IMR-90 (cell line): ENCODE data around the gene IQSEC1. TPM values are rescaled to one million over a fixed set of nuclear protein-coding genes. Genes with fewer than 3 reads are reported as not detected.

ENCODE experiments used
- ATAC-seq: fragments of 200-7000 bp; cut with Tn5 transposase; 2 replicates; pipeline ENCODE4 v1.9.1; 2020; ENCODE audit warnings: low read depth, mild to moderate bottlenecking, moderate library complexity
- BruUV-seq: library from RNA; stranded (reverse); fragments of 400-500 nt; replicated peaks from 2 replicates; lab custom pipeline; 2021; lab: Mats Ljungman, UMichigan
- CTCF ChIA-PET: fragments of 300-600 bp; formaldehyde crosslinking; extraction: SDS; loops from one replicate; lab custom pipeline; 2021; ENCODE audit warnings: antibody characterized with exemption; lab: Yijun Ruan, JAX
- POLR2A ChIA-PET: fragments of 300-600 bp; sonication (Branson Sonifier 250); formaldehyde crosslinking; loops from one replicate; lab custom pipeline; 2022; ENCODE audit warnings: antibody characterized with exemption; ENCODE audit not compliant: unreplicated experiment; lab: Charles Lee
- DNase-seq: peaks from one replicate; pipeline ENCODE4 v3.0.0; 2013
- H2AFZ ChIP-seq: replicated peaks from 2 replicates; pipeline ENCODE3; 2013; ENCODE audit warnings: low read length, mild to moderate bottlenecking; ENCODE audit not compliant: poor library complexity
- H2AK5ac ChIP-seq: 2 replicates; pipeline ENCODE4 v1.6.1; 2013; ENCODE audit warnings: low read depth, low read length, inconsistent platforms
- H2AK9ac ChIP-seq: replicated peaks from 2 replicates; pipeline ENCODE3; 2013; ENCODE audit warnings: mild to moderate bottlenecking, low read depth, low read length, moderate library complexity; ENCODE audit not compliant: poor library complexity
- H2BK120ac ChIP-seq: 2 replicates; pipeline ENCODE4 v1.6.1; 2013; ENCODE audit warnings: low read depth, low read length, inconsistent platforms
- H2BK15ac ChIP-seq: 3 replicates; pipeline ENCODE4 v1.6.1; 2013; ENCODE audit warnings: low read depth, low read length, inconsistent platforms
- H2BK20ac ChIP-seq: 2 replicates; pipeline ENCODE4 v1.6.1; 2013; ENCODE audit warnings: low read depth, mild to moderate bottlenecking, inconsistent platforms, low read length, moderate library complexity
- H2BK5ac ChIP-seq: 2 replicates; pipeline ENCODE4 v1.6.1; 2013; ENCODE audit warnings: mild to moderate bottlenecking, low read depth, low read length, inconsistent platforms; ENCODE audit not compliant: poor library complexity, severe bottlenecking
- H3K14ac ChIP-seq: replicated peaks from 2 replicates; pipeline ENCODE4 v1.6.1; 2013; ENCODE audit warnings: low read depth, low read length, inconsistent platforms
- H3K18ac ChIP-seq: 2 replicates; pipeline ENCODE4 v1.6.1; 2013; ENCODE audit warnings: low read depth, low read length, control low read depth
- H3K23ac ChIP-seq: 2 replicates; pipeline ENCODE4 v1.6.1; 2013; ENCODE audit warnings: low read depth, low read length, inconsistent platforms
- H3K27ac ChIP-seq: 2 replicates; pipeline ENCODE4 v1.5.1; 2013; ENCODE audit warnings: mild to moderate bottlenecking, control low read depth, low read length; ENCODE audit not compliant: insufficient read depth
- H3K27me3 ChIP-seq: 2 replicates; pipeline ENCODE4 v1.6.1; 2013; ENCODE audit warnings: low read length; ENCODE audit not compliant: control insufficient read depth, insufficient read depth
- H3K36me3 ChIP-seq: 2 replicates; pipeline ENCODE4 v1.6.1; 2013; ENCODE audit warnings: low read length, mixed read lengths; ENCODE audit not compliant: control insufficient read depth, insufficient read depth
- H3K4ac ChIP-seq: 2 replicates; pipeline ENCODE4 v1.6.1; 2013; ENCODE audit warnings: low read depth, low read length, inconsistent platforms
- H3K4me1 ChIP-seq: 2 replicates; pipeline ENCODE4 v1.6.1; 2013; ENCODE audit warnings: low read length, mixed read lengths; ENCODE audit not compliant: control insufficient read depth, insufficient read depth
- H3K4me2 ChIP-seq: 2 replicates; pipeline ENCODE4 v1.6.1; 2013; ENCODE audit warnings: low read depth, mild to moderate bottlenecking, control low read depth, low read length, moderate library complexity
- H3K4me3 ChIP-seq: 2 replicates; pipeline ENCODE4 v1.5.1; 2013; ENCODE audit warnings: low read depth, mild to moderate bottlenecking, control low read depth, low read length, moderate library complexity; ENCODE audit not compliant: insufficient read depth
- H3K56ac ChIP-seq: 2 replicates; pipeline ENCODE4 v1.6.1; 2013; ENCODE audit warnings: low read length, inconsistent platforms; ENCODE audit not compliant: insufficient read depth; ENCODE audit errors: extremely low read depth
- H3K79me1 ChIP-seq, 2 experiments: 2 replicates each; pipeline ENCODE4 v1.6.1; 2013; ENCODE audit warnings: low read length in 2 of 2, inconsistent platforms in 1 of 2, low read depth in 1 of 2
- H3K9ac ChIP-seq: 2 replicates; pipeline ENCODE4 v1.6.1; 2013; ENCODE audit warnings: low read depth, low read length, control low read depth
- H3K9me1 ChIP-seq: 2 replicates; pipeline ENCODE4 v1.6.1; 2013; ENCODE audit warnings: low read length, inconsistent platforms; ENCODE audit not compliant: insufficient read depth
- H3K9me3 ChIP-seq: 2 replicates; pipeline ENCODE4 v1.6.1; 2013; ENCODE audit warnings: low read length; ENCODE audit not compliant: control insufficient read depth, insufficient read depth
- H4K20me1 ChIP-seq: 2 replicates; pipeline ENCODE4 v1.6.1; 2013; ENCODE audit warnings: low read length, inconsistent platforms; ENCODE audit not compliant: insufficient read depth
- H4K5ac ChIP-seq: 2 replicates; pipeline ENCODE4 v1.6.1; 2013; ENCODE audit warnings: mild to moderate bottlenecking, low read depth, low read length, control low read depth
- H4K8ac ChIP-seq, 2 experiments: 2 replicates each; pipeline ENCODE4 v1.6.1; 2013; ENCODE audit warnings: low read depth in 2 of 2, low read length in 2 of 2, control low read depth in 1 of 2, inconsistent platforms in 1 of 2
- H4K91ac ChIP-seq: 2 replicates; pipeline ENCODE4 v1.6.1; 2013; ENCODE audit warnings: low read depth, low read length, inconsistent platforms; ENCODE audit not compliant: insufficient read depth
- CEBPB ChIP-seq: IDR thresholded peaks from 2 replicates; pipeline ENCODE4 v1.6.1; 2012; ENCODE audit warnings: low read depth, low read length, improper control_type of control experiment
- CHD1 ChIP-seq: IDR thresholded peaks from 2 replicates; pipeline ENCODE4 v1.6.1; 2012; ENCODE audit warnings: low read depth, low read length, improper control_type of control experiment
- FOS ChIP-seq: fragments of 150-350 bp; IDR thresholded peaks from 2 replicates; pipeline ENCODE4 v1.6.1; 2016; ENCODE audit warnings: low read depth, low read length
- MAFK ChIP-seq: IDR thresholded peaks from 2 replicates; pipeline ENCODE4 v1.6.1; 2012; ENCODE audit warnings: low read depth, low read length, improper control_type of control experiment
- MAZ ChIP-seq: IDR thresholded peaks from 2 replicates; pipeline ENCODE4 v1.6.1; 2012; ENCODE audit warnings: low read depth, mild to moderate bottlenecking, low read length, improper control_type of control experiment, moderate library complexity, borderline replicate concordance
- MXI1 ChIP-seq: IDR thresholded peaks from 2 replicates; pipeline ENCODE4 v1.6.1; 2012; ENCODE audit warnings: low read depth, mild to moderate bottlenecking, low read length, moderate library complexity, borderline replicate concordance
- NFE2L2 ChIP-seq: fragments of 150-350 bp; IDR thresholded peaks from 2 replicates; pipeline ENCODE4 v1.6.1; 2016; ENCODE audit warnings: low read depth, mild to moderate bottlenecking, low read length
- POLR2A ChIP-seq: IDR thresholded peaks from 2 replicates; pipeline ENCODE4 v1.6.1; 2012; ENCODE audit warnings: mild to moderate bottlenecking, low read depth, low read length
- RAD21 ChIP-seq: IDR thresholded peaks from 2 replicates; pipeline ENCODE4 v1.6.1; 2012; ENCODE audit warnings: low read length, improper control_type of control experiment
- RCOR1 ChIP-seq: IDR thresholded peaks from 2 replicates; pipeline ENCODE4 v1.6.1; 2012; ENCODE audit warnings: mild to moderate bottlenecking, low read length, improper control_type of control experiment; ENCODE audit not compliant: insufficient replicate concordance
- RFX5 ChIP-seq: IDR thresholded peaks from 2 replicates; pipeline ENCODE4 v1.8.0; 2012; ENCODE audit warnings: low read depth, mild to moderate bottlenecking, low read length, moderate library complexity
- SMC3 ChIP-seq: fragments of 150-350 bp; IDR thresholded peaks from 2 replicates; pipeline ENCODE4 v1.6.1; 2016; ENCODE audit warnings: low read depth, mild to moderate bottlenecking, antibody characterized with exemption, low read length, moderate library complexity
- WGBS, 2 experiments: methylation state at CpG; one replicate each; pipeline versions ENCODE4 v1.1.5 to v1.1.7; 2013; ENCODE audit warnings: missing lambda C conversion rate in 2 of 2; ENCODE audit not compliant: insufficient read length in 1 of 2; ENCODE audit errors: extremely low coverage in 2 of 2; 5-methylcytosine and 5-hydroxymethylcytosine counted together
- dilution Hi-C: fragments of 300-500 bp; cut with HindIII; formaldehyde crosslinking; loops from one replicate; pipeline ENCODE4 v1.14.3; 2018; ENCODE audit warnings: low sequenced_read_pairs; ENCODE audit not compliant: unreplicated experiment
- in situ Hi-C: fragments of 300-500 bp; cut with MboI; formaldehyde crosslinking; loops from 3 replicates; pipeline ENCODE4 v1.14.3; 2019; ENCODE audit warnings: low sequenced_read_pairs, inconsistent platforms, mixed read lengths
- intact Hi-C: fragments of 100-400 bp; cut with micrococcal nuclease; formaldehyde crosslinking; loops from 2 replicates; pipeline ENCODE4 v1.10.0; 2022
- polyA plus RNA-seq, 3 experiments: library from polyadenylated mRNA; depleted of rRNA; stranded (reverse); fragments of >200 nt; gene quantifications; 2 replicates each; pipeline ENCODE4 v1.2.3, GENCODE V29; 2012; ENCODE audit warnings: low replicate concordance in 1 of 3
- total RNA-seq: library from RNA; depleted of rRNA; stranded (reverse); fragments of >200 nt; gene quantifications from 2 replicates; pipeline ENCODE4 v1.2.3, GENCODE V29; 2012
- TF ChIP-seq, protein P1 (sequence below): fragments of 150-350 bp; IDR thresholded peaks from 2 replicates; pipeline ENCODE4 v1.6.1; 2017; ENCODE audit warnings: mild to moderate bottlenecking, antibody characterized with exemption, low read length, low read depth
- TF ChIP-seq, protein P2 (sequence below): conservative IDR thresholded peaks from 2 replicates; pipeline ENCODE4 v1.5.1; 2012; ENCODE audit warnings: mild to moderate bottlenecking, low read depth, low read length, improper control_type of control experiment
- TF ChIP-seq, protein P3 (sequence below): fragments of 150-350 bp; IDR thresholded peaks from 2 replicates; pipeline ENCODE4 v1.6.1; 2016; ENCODE audit warnings: low read depth, mild to moderate bottlenecking, low read length, moderate library complexity, borderline replicate concordance

Gene IQSEC1
- total and polyA plus RNA-seq, 2 of the 4 experiments (the other 2 are of a cell fraction): 5.9 to 11.9 TPM

DNA sequence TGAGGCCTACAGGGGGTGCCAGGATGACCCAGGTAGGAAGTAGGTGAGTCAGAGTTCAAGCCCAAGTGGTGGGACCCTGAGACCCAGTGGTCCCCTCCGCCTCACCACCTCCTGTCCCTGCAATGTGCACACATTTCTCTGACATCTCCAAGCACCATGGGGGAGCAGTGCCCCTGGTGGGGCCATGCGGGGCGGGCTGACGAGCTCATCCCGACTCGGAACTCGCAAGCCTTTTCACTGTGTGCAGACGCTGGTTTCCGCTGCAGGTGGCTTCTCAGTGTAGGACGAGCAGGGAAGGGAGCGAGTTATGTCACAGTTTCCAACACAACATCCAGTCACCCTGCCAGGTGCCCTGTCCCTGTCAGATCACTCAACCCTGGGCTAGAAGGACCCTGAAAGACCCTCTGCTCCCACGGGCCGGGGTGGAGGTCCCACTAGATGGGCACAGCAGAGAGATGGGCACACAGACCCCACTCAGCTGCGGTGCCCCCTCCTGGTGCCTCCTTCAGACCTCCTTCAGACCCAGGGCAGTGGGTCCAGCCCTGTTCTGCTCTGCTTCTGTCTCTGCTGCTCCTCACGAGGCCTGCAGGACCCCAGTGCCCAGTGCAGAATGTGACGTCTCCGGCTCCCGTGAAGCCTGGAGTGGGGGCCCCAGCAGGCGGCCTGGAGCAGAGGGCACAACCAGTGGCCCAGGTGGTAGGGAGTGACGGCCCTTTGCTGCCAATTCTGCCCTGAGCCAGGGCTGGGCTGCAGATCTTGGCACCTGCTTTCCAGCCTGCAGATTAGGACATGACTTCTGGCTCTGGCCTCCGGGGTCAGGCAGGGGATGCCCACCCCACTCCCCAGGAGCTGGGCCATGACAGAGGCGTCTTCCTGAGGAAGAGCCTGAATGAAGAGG lies 129.9 kb downstream of the IQSEC1 start:
- H3K4me1 ChIP-seq: peaks cover 13% of the 10 kb centered on the region
- no peak for TF ChIP-seq POLR2A
- TF ChIP-seq, protein P1, sequence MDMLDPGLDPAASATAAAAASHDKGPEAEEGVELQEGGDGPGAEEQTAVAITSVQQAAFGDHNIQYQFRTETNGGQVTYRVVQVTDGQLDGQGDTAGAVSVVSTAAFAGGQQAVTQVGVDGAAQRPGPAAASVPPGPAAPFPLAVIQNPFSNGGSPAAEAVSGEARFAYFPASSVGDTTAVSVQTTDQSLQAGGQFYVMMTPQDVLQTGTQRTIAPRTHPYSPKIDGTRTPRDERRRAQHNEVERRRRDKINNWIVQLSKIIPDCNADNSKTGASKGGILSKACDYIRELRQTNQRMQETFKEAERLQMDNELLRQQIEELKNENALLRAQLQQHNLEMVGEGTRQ: no peak
- no peak for TF ChIP-seq SMC3
- TF ChIP-seq, protein P2, sequence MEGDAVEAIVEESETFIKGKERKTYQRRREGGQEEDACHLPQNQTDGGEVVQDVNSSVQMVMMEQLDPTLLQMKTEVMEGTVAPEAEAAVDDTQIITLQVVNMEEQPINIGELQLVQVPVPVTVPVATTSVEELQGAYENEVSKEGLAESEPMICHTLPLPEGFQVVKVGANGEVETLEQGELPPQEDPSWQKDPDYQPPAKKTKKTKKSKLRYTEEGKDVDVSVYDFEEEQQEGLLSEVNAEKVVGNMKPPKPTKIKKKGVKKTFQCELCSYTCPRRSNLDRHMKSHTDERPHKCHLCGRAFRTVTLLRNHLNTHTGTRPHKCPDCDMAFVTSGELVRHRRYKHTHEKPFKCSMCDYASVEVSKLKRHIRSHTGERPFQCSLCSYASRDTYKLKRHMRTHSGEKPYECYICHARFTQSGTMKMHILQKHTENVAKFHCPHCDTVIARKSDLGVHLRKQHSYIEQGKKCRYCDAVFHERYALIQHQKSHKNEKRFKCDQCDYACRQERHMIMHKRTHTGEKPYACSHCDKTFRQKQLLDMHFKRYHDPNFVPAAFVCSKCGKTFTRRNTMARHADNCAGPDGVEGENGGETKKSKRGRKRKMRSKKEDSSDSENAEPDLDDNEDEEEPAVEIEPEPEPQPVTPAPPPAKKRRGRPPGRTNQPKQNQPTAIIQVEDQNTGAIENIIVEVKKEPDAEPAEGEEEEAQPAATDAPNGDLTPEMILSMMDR: no peak
- no peak for TF ChIP-seq MAFK
- TF ChIP-seq CEBPB: no peak
- TF ChIP-seq NFE2L2: no peak
- no peak for TF ChIP-seq FOS
- TF ChIP-seq RFX5: no peak
- TF ChIP-seq, protein P3, sequence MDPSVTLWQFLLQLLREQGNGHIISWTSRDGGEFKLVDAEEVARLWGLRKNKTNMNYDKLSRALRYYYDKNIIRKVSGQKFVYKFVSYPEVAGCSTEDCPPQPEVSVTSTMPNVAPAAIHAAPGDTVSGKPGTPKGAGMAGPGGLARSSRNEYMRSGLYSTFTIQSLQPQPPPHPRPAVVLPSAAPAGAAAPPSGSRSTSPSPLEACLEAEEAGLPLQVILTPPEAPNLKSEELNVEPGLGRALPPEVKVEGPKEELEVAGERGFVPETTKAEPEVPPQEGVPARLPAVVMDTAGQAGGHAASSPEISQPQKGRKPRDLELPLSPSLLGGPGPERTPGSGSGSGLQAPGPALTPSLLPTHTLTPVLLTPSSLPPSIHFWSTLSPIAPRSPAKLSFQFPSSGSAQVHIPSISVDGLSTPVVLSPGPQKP: no peak
- TF ChIP-seq MXI1: no peak
- no peak for TF ChIP-seq RAD21
- TF ChIP-seq CHD1: no peak
- TF ChIP-seq MAZ: no peak
- TF ChIP-seq RCOR1: no peak

More for the DNA sequence above, 129.9 kb downstream of the IQSEC1 start:
- dilution Hi-C loops: no loop called here
- H3K56ac ChIP-seq: no peak overlapping the region
- no peak overlapping the region for H3K4me2 ChIP-seq
- H2AK9ac ChIP-seq: no peak overlapping the region
- no peak for ATAC-seq
- H3K18ac ChIP-seq: no peak overlapping the region
- H3K4ac ChIP-seq: no peak overlapping the region
- peaks cover 12 to 42% of the 10 kb centered on the region in 2 experiments; a peak in 3 of 4 replicates for H3K79me1 ChIP-seq
- H4K8ac ChIP-seq: no peak overlapping the region
- no peak overlapping the region for H2AFZ ChIP-seq
- 88% methylated on average over 6 of the region's 22 CpGs; no CpG with 5 or more reads in 1 of the 2 experiments for WGBS, 2 experiments
- intact Hi-C loops: no loop called here
- no peak for DNase-seq
- H2AK5ac ChIP-seq: no peak overlapping the region
- no peaks in the 10 kb centered on the region for H3K27me3 ChIP-seq
- no peak overlapping the region for H2BK120ac ChIP-seq
- H4K20me1 ChIP-seq: peaks cover 36% of the 10 kb centered on the region
- H2BK15ac ChIP-seq: no peak overlapping the region
- no TSS peak for BruUV-seq
- H3K36me3 ChIP-seq: peaks cover 15% of the 10 kb centered on the region
- H4K91ac ChIP-seq: no peak overlapping the region
- no peak overlapping the region for H4K5ac ChIP-seq
- no peak overlapping the region for H2BK5ac ChIP-seq
- in situ Hi-C loops: no loop called here
- H3K4me3 ChIP-seq: no peak overlapping the region
- POLR2A ChIA-PET: no interaction called here
- H3K9ac ChIP-seq: no peak overlapping the region
- CTCF ChIA-PET: no interaction called here
- no peaks in the 10 kb centered on the region for H3K9me3 ChIP-seq
- H3K23ac ChIP-seq: no peak overlapping the region
- no peak overlapping the region for H2BK20ac ChIP-seq
- no peak overlapping the region for H3K27ac ChIP-seq
- peaks cover 14% of the 10 kb centered on the region for H3K9me1 ChIP-seq
- H3K14ac ChIP-seq: no peak overlapping the region
